IMR-90 (cell line): Measurements from ENCODE around the gene HRAS. TPM values are rescaled to one million over a fixed set of nuclear protein-coding genes. Genes with fewer than 3 reads are reported as not detected.

Experiments
- ATAC-seq: fragments of 200-7000 bp; cut with Tn5 transposase; 2 replicates; pipeline ENCODE4 v1.9.1; 2020; ENCODE audit warnings: low read depth, mild to moderate bottlenecking, moderate library complexity
- BruUV-seq: library from RNA; stranded (reverse); fragments of 400-500 nt; replicated peaks from 2 replicates; lab custom pipeline; 2021; lab: Mats Ljungman, UMichigan
- CTCF ChIA-PET: fragments of 300-600 bp; formaldehyde crosslinking; extraction: SDS; loops from one replicate; lab custom pipeline; 2021; ENCODE audit warnings: antibody characterized with exemption; lab: Yijun Ruan, JAX
- POLR2A ChIA-PET: fragments of 300-600 bp; sonication (Branson Sonifier 250); formaldehyde crosslinking; loops from one replicate; lab custom pipeline; 2022; ENCODE audit warnings: antibody characterized with exemption; ENCODE audit not compliant: unreplicated experiment; lab: Charles Lee
- DNase-seq: peaks from one replicate; pipeline ENCODE4 v3.0.0; 2013
- H2AFZ ChIP-seq: replicated peaks from 2 replicates; pipeline ENCODE3; 2013; ENCODE audit warnings: low read length, mild to moderate bottlenecking; ENCODE audit not compliant: poor library complexity
- H2AK5ac ChIP-seq: 2 replicates; pipeline ENCODE4 v1.6.1; 2013; ENCODE audit warnings: low read depth, low read length, inconsistent platforms
- H2AK9ac ChIP-seq: replicated peaks from 2 replicates; pipeline ENCODE3; 2013; ENCODE audit warnings: mild to moderate bottlenecking, low read depth, low read length, moderate library complexity; ENCODE audit not compliant: poor library complexity
- H2BK120ac ChIP-seq: 2 replicates; pipeline ENCODE4 v1.6.1; 2013; ENCODE audit warnings: low read depth, low read length, inconsistent platforms
- H2BK15ac ChIP-seq: 3 replicates; pipeline ENCODE4 v1.6.1; 2013; ENCODE audit warnings: low read depth, low read length, inconsistent platforms
- H2BK20ac ChIP-seq: 2 replicates; pipeline ENCODE4 v1.6.1; 2013; ENCODE audit warnings: low read depth, mild to moderate bottlenecking, inconsistent platforms, low read length, moderate library complexity
- H2BK5ac ChIP-seq: 2 replicates; pipeline ENCODE4 v1.6.1; 2013; ENCODE audit warnings: mild to moderate bottlenecking, low read depth, low read length, inconsistent platforms; ENCODE audit not compliant: poor library complexity, severe bottlenecking
- H3K14ac ChIP-seq: replicated peaks from 2 replicates; pipeline ENCODE4 v1.6.1; 2013; ENCODE audit warnings: low read depth, low read length, inconsistent platforms
- H3K18ac ChIP-seq: 2 replicates; pipeline ENCODE4 v1.6.1; 2013; ENCODE audit warnings: low read depth, low read length, control low read depth
- H3K23ac ChIP-seq: 2 replicates; pipeline ENCODE4 v1.6.1; 2013; ENCODE audit warnings: low read depth, low read length, inconsistent platforms
- H3K27ac ChIP-seq: 2 replicates; pipeline ENCODE4 v1.5.1; 2013; ENCODE audit warnings: mild to moderate bottlenecking, control low read depth, low read length; ENCODE audit not compliant: insufficient read depth
- H3K27me3 ChIP-seq: 2 replicates; pipeline ENCODE4 v1.6.1; 2013; ENCODE audit warnings: low read length; ENCODE audit not compliant: control insufficient read depth, insufficient read depth
- H3K36me3 ChIP-seq: 2 replicates; pipeline ENCODE4 v1.6.1; 2013; ENCODE audit warnings: low read length, mixed read lengths; ENCODE audit not compliant: control insufficient read depth, insufficient read depth
- H3K4ac ChIP-seq: 2 replicates; pipeline ENCODE4 v1.6.1; 2013; ENCODE audit warnings: low read depth, low read length, inconsistent platforms
- H3K4me1 ChIP-seq: 2 replicates; pipeline ENCODE4 v1.6.1; 2013; ENCODE audit warnings: low read length, mixed read lengths; ENCODE audit not compliant: control insufficient read depth, insufficient read depth
- H3K4me2 ChIP-seq: 2 replicates; pipeline ENCODE4 v1.6.1; 2013; ENCODE audit warnings: low read depth, mild to moderate bottlenecking, control low read depth, low read length, moderate library complexity
- H3K4me3 ChIP-seq: 2 replicates; pipeline ENCODE4 v1.5.1; 2013; ENCODE audit warnings: low read depth, mild to moderate bottlenecking, control low read depth, low read length, moderate library complexity; ENCODE audit not compliant: insufficient read depth
- H3K56ac ChIP-seq: 2 replicates; pipeline ENCODE4 v1.6.1; 2013; ENCODE audit warnings: low read length, inconsistent platforms; ENCODE audit not compliant: insufficient read depth; ENCODE audit errors: extremely low read depth
- H3K79me1 ChIP-seq, 2 experiments: 2 replicates each; pipeline ENCODE4 v1.6.1; 2013; ENCODE audit warnings: low read length in 2 of 2, inconsistent platforms in 1 of 2, low read depth in 1 of 2
- H3K9ac ChIP-seq: 2 replicates; pipeline ENCODE4 v1.6.1; 2013; ENCODE audit warnings: low read depth, low read length, control low read depth
- H3K9me1 ChIP-seq: 2 replicates; pipeline ENCODE4 v1.6.1; 2013; ENCODE audit warnings: low read length, inconsistent platforms; ENCODE audit not compliant: insufficient read depth
- H3K9me3 ChIP-seq: 2 replicates; pipeline ENCODE4 v1.6.1; 2013; ENCODE audit warnings: low read length; ENCODE audit not compliant: control insufficient read depth, insufficient read depth
- H4K20me1 ChIP-seq: 2 replicates; pipeline ENCODE4 v1.6.1; 2013; ENCODE audit warnings: low read length, inconsistent platforms; ENCODE audit not compliant: insufficient read depth
- H4K5ac ChIP-seq: 2 replicates; pipeline ENCODE4 v1.6.1; 2013; ENCODE audit warnings: mild to moderate bottlenecking, low read depth, low read length, control low read depth
- H4K8ac ChIP-seq, 2 experiments: 2 replicates each; pipeline ENCODE4 v1.6.1; 2013; ENCODE audit warnings: low read depth in 2 of 2, low read length in 2 of 2, control low read depth in 1 of 2, inconsistent platforms in 1 of 2
- H4K91ac ChIP-seq: 2 replicates; pipeline ENCODE4 v1.6.1; 2013; ENCODE audit warnings: low read depth, low read length, inconsistent platforms; ENCODE audit not compliant: insufficient read depth
- MAZ ChIP-seq: IDR thresholded peaks from 2 replicates; pipeline ENCODE4 v1.6.1; 2012; ENCODE audit warnings: low read depth, mild to moderate bottlenecking, low read length, improper control_type of control experiment, moderate library complexity, borderline replicate concordance
- POLR2A ChIP-seq: IDR thresholded peaks from 2 replicates; pipeline ENCODE4 v1.6.1; 2012; ENCODE audit warnings: mild to moderate bottlenecking, low read depth, low read length
- WGBS, 2 experiments: methylation state at CpG; one replicate each; pipeline versions ENCODE4 v1.1.5 to v1.1.7; 2013; ENCODE audit warnings: missing lambda C conversion rate in 2 of 2; ENCODE audit not compliant: insufficient read length in 1 of 2; ENCODE audit errors: extremely low coverage in 2 of 2; 5-methylcytosine and 5-hydroxymethylcytosine counted together
- dilution Hi-C: fragments of 300-500 bp; cut with HindIII; formaldehyde crosslinking; loops from one replicate; pipeline ENCODE4 v1.14.3; 2018; ENCODE audit warnings: low sequenced_read_pairs; ENCODE audit not compliant: unreplicated experiment
- in situ Hi-C: fragments of 300-500 bp; cut with MboI; formaldehyde crosslinking; loops from 3 replicates; pipeline ENCODE4 v1.14.3; 2019; ENCODE audit warnings: low sequenced_read_pairs, inconsistent platforms, mixed read lengths
- intact Hi-C: fragments of 100-400 bp; cut with micrococcal nuclease; formaldehyde crosslinking; loops from 2 replicates; pipeline ENCODE4 v1.10.0; 2022
- polyA plus RNA-seq, 3 experiments: library from polyadenylated mRNA; depleted of rRNA; stranded (reverse); fragments of >200 nt; gene quantifications; 2 replicates each; pipeline ENCODE4 v1.2.3, GENCODE V29; 2012; ENCODE audit warnings: low replicate concordance in 1 of 3
- total RNA-seq: library from RNA; depleted of rRNA; stranded (reverse); fragments of >200 nt; gene quantifications from 2 replicates; pipeline ENCODE4 v1.2.3, GENCODE V29; 2012

HRAS gene
- total and polyA plus RNA-seq, 2 of the 4 experiments (the other 2 are of a cell fraction), result 108 to 123 TPM

DNA sequence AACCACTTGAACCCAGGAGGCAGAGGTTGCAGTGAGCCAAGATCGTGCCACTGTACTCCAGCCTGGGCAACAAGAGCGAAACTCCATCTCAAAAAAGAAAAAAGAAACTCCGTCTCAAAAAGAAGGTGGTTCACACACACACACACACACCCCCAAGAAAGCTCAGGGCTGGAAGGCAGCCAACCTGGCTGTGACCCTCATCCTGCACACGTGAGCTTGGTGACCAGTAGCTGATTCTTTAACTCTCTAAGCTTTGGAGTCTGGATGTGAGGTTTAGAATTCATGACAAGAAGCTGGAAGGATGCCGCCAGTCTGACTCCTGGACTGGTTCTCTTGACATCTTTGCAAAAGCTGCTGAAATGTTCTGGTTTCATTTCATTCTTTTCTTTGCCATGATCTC, 26.4 kb downstream of the HRAS start:
- POLR2A ChIA-PET, result no interaction called here
- no peak overlapping the region for H4K8ac ChIP-seq
- no peak for DNase-seq
- H3K4me3 ChIP-seq, result no peak overlapping the region
- no peaks in the 10 kb centered on the region for H3K9me3 ChIP-seq
- H2BK15ac ChIP-seq, result no peak overlapping the region
- TF ChIP-seq MAZ (no peak), POLR2A (0 out of 2 replicates have a peak, but pooled peaks have one; percentile 16)
- peaks cover 5% of the 10 kb centered on the region for H3K9me1 ChIP-seq
- no peak overlapping the region for H3K4ac ChIP-seq
- dilution Hi-C loops (no loop called here), in situ Hi-C loops (no loop called here), intact Hi-C loops (no loop called here)
- no peak overlapping the region for H2BK120ac ChIP-seq
- H2AK9ac ChIP-seq, result no peak overlapping the region
- H3K79me1 ChIP-seq, result peaks cover 19 to 44% of the 10 kb centered on the region in 2 experiments
- H3K27me3 ChIP-seq, result no peaks in the 10 kb centered on the region
- H3K56ac ChIP-seq, result no peak overlapping the region
- CTCF ChIA-PET, result interaction anchor here (1.9 kb wide), 1 partner anchor 10 kb away, joined by 6 read pairs; no protein-coding TSS in a partner anchor
- H3K4me2 ChIP-seq, result no peak overlapping the region
- H3K18ac ChIP-seq, result no peak overlapping the region
- H3K4me1 ChIP-seq, result peaks cover 7% of the 10 kb centered on the region
- no peak overlapping the region for H3K27ac ChIP-seq
- peaks cover 10% of the 10 kb centered on the region for H3K36me3 ChIP-seq
- H2AFZ ChIP-seq, result no peak overlapping the region
- no peak overlapping the region for H2BK5ac ChIP-seq
- H3K23ac ChIP-seq, result no peak overlapping the region; the same call in 1 of the 2 replicates
- H4K91ac ChIP-seq, result no peak overlapping the region
- 60% methylated on average over 1 of the region's 5 CpGs; no CpG with 5 or more reads in 1 of the 2 experiments for WGBS, 2 experiments
- no peak overlapping the region for H3K9ac ChIP-seq
- H2AK5ac ChIP-seq, result no peak overlapping the region
- H4K5ac ChIP-seq, result no peak overlapping the region
- H2BK20ac ChIP-seq, result no peak overlapping the region
- peaks cover 3% of the 10 kb centered on the region for H4K20me1 ChIP-seq
- no peak for ATAC-seq
- no peak overlapping the region for H3K14ac ChIP-seq
- BruUV-seq, result no TSS peak
